NCI-H526 (cell line): ENCODE results near the gene EFCC1.
A peak's percentile ranks its signal among the peaks of the same experiment; 100 is the strongest.

Source experiments
- DNase-seq, 2 experiments: peaks; one replicate each; lab custom pipeline; 2025; lab: John Stamatoyannopoulos, UW

EFCC1 gene

GRCh38 chr3:129001101-129001805 is at the start of gene EFCC1:
EFCC1 (plus strand) TSS chr3:129001304; CDS start chr3:129001629, 325 bp downstream.
- peak in 1 of 2 experiments; percentile 25 for DNase-seq

- no peak for DNase-seq
Observed at GRCh38 chr3:128956440-128956839, 44.7 kb upstream of the EFCC1 start.

- DNase-seq: no peak
Observed at GRCh38 chr3:128965280-128965679, 35.8 kb upstream of the EFCC1 start.

GRCh38 chr3:128965818-128966217 is 35.3 kb upstream of the EFCC1 start:
- DNase-seq: no peak

- no peak for DNase-seq
Observed at GRCh38 chr3:128967748-128968355, 33.3 kb upstream of the EFCC1 start.

GRCh38 chr3:128969993-128970739 is 30.9 kb upstream of the EFCC1 start:
- peak in 1 of 2 experiments; percentile 65 for DNase-seq

- DNase-seq: no peak
Observed at GRCh38 chr3:128970740-128971047, 30.4 kb upstream of the EFCC1 start.

- no peak for DNase-seq
Observed at GRCh38 chr3:128971421-128972100, 29.5 kb upstream of the EFCC1 start.

- DNase-seq: no peak
Observed at GRCh38 chr3:128973988-128974564, 27.0 kb upstream of the EFCC1 start.

GRCh38 chr3:128975276-128975675 is 25.8 kb upstream of the EFCC1 start:
- no peak for DNase-seq

GRCh38 chr3:128983293-128984069 is 17.6 kb upstream of the EFCC1 start:
- DNase-seq: no peak

GRCh38 chr3:128984596-128984995 is 16.5 kb upstream of the EFCC1 start:
- no peak for DNase-seq

- no peak for DNase-seq
Observed at GRCh38 chr3:128987302-128988100, 13.6 kb upstream of the EFCC1 start.

GRCh38 chr3:128988286-128988685 is 12.8 kb upstream of the EFCC1 start:
- no peak for DNase-seq

GRCh38 chr3:128991355-128991895 is 9.7 kb upstream of the EFCC1 start:
- DNase-seq: no peak

GRCh38 chr3:128992926-128993460 is 8.1 kb upstream of the EFCC1 start:
- DNase-seq: peak; percentile 57 to 74

- DNase-seq: peak; percentile 82 to 96
Observed at GRCh38 chr3:128993461-128994172, 7.5 kb upstream of the EFCC1 start, which contains the start of gene CFAP92. CFAP92 (minus strand) TSS chr3:128994076; CDS start chr3:128993304, 772 bp downstream.

- no peak for DNase-seq
Observed at GRCh38 chr3:128994173-128994512, 7.0 kb upstream of the EFCC1 start.
